Measurements from ENCODE around the gene TRAF6.

The TRAF6 gene

DNA sequence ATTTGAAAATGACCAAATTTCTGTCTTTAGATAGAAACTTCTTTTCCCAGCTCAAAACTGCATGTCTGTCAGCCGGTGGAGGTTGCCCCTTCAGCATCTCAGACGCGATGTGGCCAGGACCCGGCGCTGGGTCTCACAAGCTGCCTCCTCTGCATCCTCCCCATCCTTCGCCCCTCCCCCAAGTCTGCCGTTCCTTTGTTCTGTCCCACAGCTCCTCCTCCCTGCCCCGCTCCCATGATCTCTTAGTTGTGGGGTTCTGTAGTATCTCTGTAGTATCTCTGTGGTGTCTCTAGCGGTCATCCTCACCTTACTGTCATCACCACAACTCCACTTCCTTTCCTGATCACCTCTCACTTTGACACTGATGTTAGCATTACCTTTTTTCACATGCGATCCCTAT lies 49.9 kb downstream of the TRAF6 start:
- H3K4me3 ChIP-seq (replicated peaks; ENCODE audit: low read depth, low read length), result no peak overlapping the region
- no peak for DNase-seq (ENCODE audit: extremely low read depth, insufficient read length)
- no peaks in the 10 kb centered on the region for H3K36me3 ChIP-seq (ENCODE audit: control insufficient read depth, insufficient read depth, low read length)
- H3K27me3 ChIP-seq (replicated peaks; ENCODE audit: control insufficient read depth, insufficient read depth, low read length), result no peaks in the 10 kb centered on the region
- TF ChIP-seq, protein P1, sequence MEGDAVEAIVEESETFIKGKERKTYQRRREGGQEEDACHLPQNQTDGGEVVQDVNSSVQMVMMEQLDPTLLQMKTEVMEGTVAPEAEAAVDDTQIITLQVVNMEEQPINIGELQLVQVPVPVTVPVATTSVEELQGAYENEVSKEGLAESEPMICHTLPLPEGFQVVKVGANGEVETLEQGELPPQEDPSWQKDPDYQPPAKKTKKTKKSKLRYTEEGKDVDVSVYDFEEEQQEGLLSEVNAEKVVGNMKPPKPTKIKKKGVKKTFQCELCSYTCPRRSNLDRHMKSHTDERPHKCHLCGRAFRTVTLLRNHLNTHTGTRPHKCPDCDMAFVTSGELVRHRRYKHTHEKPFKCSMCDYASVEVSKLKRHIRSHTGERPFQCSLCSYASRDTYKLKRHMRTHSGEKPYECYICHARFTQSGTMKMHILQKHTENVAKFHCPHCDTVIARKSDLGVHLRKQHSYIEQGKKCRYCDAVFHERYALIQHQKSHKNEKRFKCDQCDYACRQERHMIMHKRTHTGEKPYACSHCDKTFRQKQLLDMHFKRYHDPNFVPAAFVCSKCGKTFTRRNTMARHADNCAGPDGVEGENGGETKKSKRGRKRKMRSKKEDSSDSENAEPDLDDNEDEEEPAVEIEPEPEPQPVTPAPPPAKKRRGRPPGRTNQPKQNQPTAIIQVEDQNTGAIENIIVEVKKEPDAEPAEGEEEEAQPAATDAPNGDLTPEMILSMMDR (IDR thresholded peaks at IDR 0.05; ENCODE audit: insufficient read depth, low read length, poor library complexity, severe bottlenecking), result no peak

- TF ChIP-seq, protein P1 (IDR thresholded peaks at IDR 0.05; ENCODE audit: insufficient read depth, low read length, poor library complexity, severe bottlenecking), result no peak
- no peaks in the 10 kb centered on the region for H3K27me3 ChIP-seq (replicated peaks; ENCODE audit: control insufficient read depth, insufficient read depth, low read length)
- H3K4me3 ChIP-seq (replicated peaks; ENCODE audit: low read depth, low read length), result no peak overlapping the region
- no peak for DNase-seq (ENCODE audit: extremely low read depth, insufficient read length)
- no peaks in the 10 kb centered on the region for H3K36me3 ChIP-seq (ENCODE audit: control insufficient read depth, insufficient read depth, low read length)
Measured at GRCh38 chr11:36459046-36459445, 51.0 kb downstream of the TRAF6 start.

GRCh38 chr11:36458129-36458915 lies 51.8 kb downstream of the TRAF6 start:
- H3K27me3 ChIP-seq (replicated peaks; ENCODE audit: control insufficient read depth, insufficient read depth, low read length), result no peaks in the 10 kb centered on the region
- no peaks in the 10 kb centered on the region for H3K36me3 ChIP-seq (ENCODE audit: control insufficient read depth, insufficient read depth, low read length)
- H3K4me3 ChIP-seq (replicated peaks; ENCODE audit: low read depth, low read length), result no peak overlapping the region
- TF ChIP-seq, protein P1 (IDR thresholded peaks at IDR 0.05; ENCODE audit: insufficient read depth, low read length, poor library complexity, severe bottlenecking), result no peak
- no peak for DNase-seq (ENCODE audit: extremely low read depth, insufficient read length)

GRCh38 chr11:36456156-36456555 lies 53.9 kb downstream of the TRAF6 start:
- H3K4me3 ChIP-seq (replicated peaks; ENCODE audit: low read depth, low read length), result no peak overlapping the region
- no peaks in the 10 kb centered on the region for H3K27me3 ChIP-seq (replicated peaks; ENCODE audit: control insufficient read depth, insufficient read depth, low read length)
- DNase-seq (ENCODE audit: extremely low read depth, insufficient read length), result no peak
- H3K36me3 ChIP-seq (ENCODE audit: control insufficient read depth, insufficient read depth, low read length), result no peaks in the 10 kb centered on the region
- TF ChIP-seq, protein P1 (IDR thresholded peaks at IDR 0.05; ENCODE audit: insufficient read depth, low read length, poor library complexity, severe bottlenecking), result no peak

DNA sequence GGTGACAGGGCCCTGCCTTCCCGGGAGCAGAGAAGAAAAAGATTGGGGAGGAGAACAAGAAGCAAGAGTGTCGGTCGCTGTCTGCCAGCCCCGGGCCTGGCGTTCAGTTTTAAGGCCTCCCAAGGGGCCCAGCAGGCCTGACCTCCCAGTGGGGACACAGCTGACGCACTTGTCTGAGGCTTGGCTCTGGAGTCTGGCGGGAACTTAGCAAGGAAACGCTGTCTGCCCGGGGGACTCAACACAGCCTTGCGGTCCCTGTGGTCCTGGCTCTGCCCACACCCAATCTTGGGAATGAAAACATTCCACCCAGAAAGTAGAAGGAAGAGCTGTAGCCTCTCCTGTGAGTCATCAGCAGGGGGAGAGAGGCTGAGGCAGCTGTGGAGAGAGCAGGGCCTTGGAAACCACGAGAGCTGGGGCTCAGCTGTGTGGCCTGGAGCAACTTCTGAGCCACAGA lies 54.4 kb downstream of the TRAF6 start:
- Histone ChIP-seq H3K4me3 (replicated peaks; ENCODE audit: low read depth, low read length) (no peak overlapping the region), H3K27me3 (replicated peaks; ENCODE audit: control insufficient read depth, insufficient read depth, low read length) (no peaks in the 10 kb centered on the region), H3K36me3 (ENCODE audit: control insufficient read depth, insufficient read depth, low read length) (no peaks in the 10 kb centered on the region)
- TF ChIP-seq, protein P1 (IDR thresholded peaks at IDR 0.05; ENCODE audit: insufficient read depth, low read length, poor library complexity, severe bottlenecking), result no peak
- DNase-seq (ENCODE audit: extremely low read depth, insufficient read length), result no peak
